Natural killer cell treated with Interleukin-12 subunit alpha and Interleukin-12 subunit beta and Interleukin-15 and Interleukin-18, amount 100 ng/mL, for 72 hours (primary cell): Measurements from ENCODE around the gene CASKIN1. TPM values are rescaled to one million over a fixed set of nuclear protein-coding genes. Genes with fewer than 3 reads are reported as not detected.

Experiments
- ATAC-seq, 2 donors: fragments of 150-1000 bp; cut with Tn5 transposase in 1 of 2; sonication (Bioruptor Pico), chemical (Tn5 transposase) in 1 of 2; 2 replicates each; pipeline ENCODE4 v1.10.0; 2021
- DNase-seq: peaks from one replicate; pipeline ENCODE4 v3.0.0; 2022; ENCODE audit warnings: low spot score
- H3K27ac Mint-ChIP-seq, 2 donors: 1 replicate in 1 of 2; 2 replicates in 1 of 2; pipeline ENCODE4 v1.8.0; 2022; ENCODE audit warnings: mixed read lengths in 2 of 2, mild to moderate bottlenecking in 1 of 2, moderate library complexity in 1 of 2
- H3K27me3 Mint-ChIP-seq, 2 donors: 1 replicate in 1 of 2; 2 replicates in 1 of 2; pipeline ENCODE4 v1.8.0; 2022; ENCODE audit warnings: mixed read lengths in 2 of 2
- H3K36me3 Mint-ChIP-seq: one replicate; pipeline ENCODE4 v1.8.0; 2022; ENCODE audit warnings: mixed read lengths
- H3K4me1 Mint-ChIP-seq, 2 donors: 1 replicate in 1 of 2; 2 replicates in 1 of 2; pipeline ENCODE4 v1.8.0; 2022; ENCODE audit warnings: low read depth in 2 of 2, mixed read lengths in 2 of 2, mild to moderate bottlenecking in 1 of 2
- H3K4me3 Mint-ChIP-seq: one replicate; pipeline ENCODE4 v1.8.0; 2022; ENCODE audit warnings: mixed read lengths
- H3K9me3 Mint-ChIP-seq: 2 replicates; pipeline ENCODE4 v1.8.0; 2022; ENCODE audit warnings: mixed read lengths
- total RNA-seq, 2 donors: library from RNA; stranded (reverse); gene quantifications; one replicate each; pipeline ENCODE4 v1.2.3, GENCODE V29; 2022

Gene CASKIN1
- total RNA-seq, 2 donors from 2014 or later: 0.14 to 0.26 TPM

DNA sequence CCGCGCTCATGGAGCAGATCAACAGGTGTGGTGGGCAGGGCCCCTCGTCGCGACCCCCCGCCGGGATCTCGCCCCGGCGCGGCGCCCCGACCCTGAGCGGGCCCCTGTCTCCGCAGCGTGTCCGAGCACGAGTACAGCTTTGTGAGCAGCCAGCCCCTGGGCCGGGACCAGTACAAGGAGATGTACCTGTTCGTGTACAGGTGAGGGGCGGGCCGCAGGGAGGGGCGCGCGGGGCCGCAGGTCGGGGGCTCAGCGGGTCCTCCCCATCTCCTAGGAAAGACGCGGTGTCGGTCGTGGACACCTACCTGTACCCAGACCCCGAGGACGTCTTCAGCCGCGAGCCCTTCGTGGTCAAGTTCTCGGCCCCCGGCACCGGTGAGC lies 40.7 kb upstream of the CASKIN1 start:
- DNase-seq (no peak), ATAC-seq (no peak)
- H3K4me3 Mint-ChIP-seq: no peak overlapping the region
- H3K27me3 Mint-ChIP-seq: peaks cover 0 to 2% of the 10 kb centered on the region in 2 donors
- H3K9me3 Mint-ChIP-seq: no peaks in the 10 kb centered on the region
- no peaks in the 10 kb centered on the region for H3K36me3 Mint-ChIP-seq
- no peaks in the 10 kb centered on the region for H3K4me1 Mint-ChIP-seq
- no peak overlapping the region for H3K27ac Mint-ChIP-seq

DNA sequence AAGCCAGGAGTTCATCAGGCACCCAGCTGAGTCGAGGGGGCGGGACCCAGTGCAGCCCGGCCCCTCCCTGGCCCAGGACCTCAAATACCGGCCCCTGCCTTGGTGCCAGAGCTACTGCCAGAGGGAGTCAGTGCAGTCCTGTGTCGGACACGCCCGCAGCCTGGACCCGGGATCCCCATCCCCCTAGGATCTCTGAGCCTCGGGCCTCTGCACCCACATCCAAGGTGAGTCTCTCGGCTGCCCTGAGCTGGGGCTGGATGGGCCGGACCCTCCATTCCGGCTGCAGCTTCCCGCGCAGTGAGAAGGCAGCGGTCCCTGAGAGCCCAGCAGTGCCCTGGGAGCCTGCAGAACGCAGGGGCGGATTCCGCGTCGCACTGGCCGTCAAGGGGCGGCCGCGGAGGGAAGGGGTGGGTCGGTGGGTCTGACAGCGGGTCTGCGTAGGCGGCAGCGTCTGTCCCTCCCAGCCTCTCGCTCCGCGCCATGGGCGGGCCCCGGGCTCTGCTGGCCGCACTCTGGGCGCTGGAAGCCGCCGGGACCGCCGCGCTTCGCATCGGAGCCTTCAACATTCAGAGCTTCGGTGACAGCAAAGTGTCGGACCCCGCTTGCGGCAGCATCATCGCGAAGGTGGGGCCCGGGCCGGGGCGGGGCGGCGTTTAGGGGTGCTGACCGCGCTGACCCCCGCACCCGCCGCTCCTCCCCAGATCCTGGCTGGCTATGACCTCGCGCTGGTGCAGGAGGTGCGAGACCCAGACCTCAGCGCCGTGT lies 40.1 kb upstream of the CASKIN1 start, which contains the start of gene DNASE1L2:
TSS of gene DNASE1L2 (plus strand) at position 108 of the 765 bp plus-strand sequence. CDS start at position 481, 373 bp downstream.
- DNase-seq (no peak), ATAC-seq (no peak)
- Mint-ChIP-seq H3K9me3 (no peaks in the 10 kb centered on the region), H3K27ac (no peak within 1 kb of the TSS), H3K36me3 (no peaks in the 10 kb centered on the region), H3K4me1 (no peaks in the 10 kb centered on the region), H3K27me3 (peaks cover 0 to 2% of the 10 kb centered on the region in 2 donors), H3K4me3 (no peak within 1 kb of the TSS)

DNA sequence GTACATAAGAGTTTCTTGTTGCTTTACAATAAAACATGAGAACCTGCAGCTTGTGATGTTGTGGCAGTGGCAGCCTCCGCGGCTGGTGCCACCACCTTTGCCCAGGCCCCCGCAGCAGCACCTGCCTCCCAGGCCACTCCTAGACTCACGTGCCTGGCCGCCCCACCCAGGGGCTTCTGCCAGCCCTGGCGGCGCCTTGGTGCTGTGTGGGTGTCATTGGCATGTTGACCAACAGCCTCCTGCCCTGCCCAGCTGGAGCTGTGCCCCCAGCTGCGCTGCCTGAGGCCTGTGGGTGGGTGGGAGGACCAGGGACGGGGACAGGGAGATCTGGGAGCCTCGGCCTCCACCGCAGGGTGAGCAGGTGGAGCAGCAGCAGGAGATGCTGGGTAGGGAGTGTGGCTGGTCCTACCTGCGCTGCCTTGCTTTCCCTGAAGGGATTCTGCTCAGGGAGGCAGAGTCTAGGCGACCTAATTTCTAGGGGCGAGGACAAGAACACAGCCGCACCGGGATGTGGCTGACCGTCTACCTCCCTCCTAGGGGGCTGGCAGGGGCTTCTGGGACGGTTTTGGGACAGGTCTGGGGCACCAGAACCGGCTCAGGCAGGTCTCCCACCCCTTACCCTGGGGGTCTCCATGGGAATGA lies 39.4 kb upstream of the CASKIN1 start:
- Mint-ChIP-seq H3K36me3 (no peaks in the 10 kb centered on the region), H3K27me3 (peaks cover 0 to 2% of the 10 kb centered on the region in 2 donors), H3K27ac (no peak overlapping the region), H3K4me1 (no peaks in the 10 kb centered on the region), H3K9me3 (no peaks in the 10 kb centered on the region), H3K4me3 (no peak overlapping the region)
- ATAC-seq (no peak), DNase-seq (no peak)

DNA sequence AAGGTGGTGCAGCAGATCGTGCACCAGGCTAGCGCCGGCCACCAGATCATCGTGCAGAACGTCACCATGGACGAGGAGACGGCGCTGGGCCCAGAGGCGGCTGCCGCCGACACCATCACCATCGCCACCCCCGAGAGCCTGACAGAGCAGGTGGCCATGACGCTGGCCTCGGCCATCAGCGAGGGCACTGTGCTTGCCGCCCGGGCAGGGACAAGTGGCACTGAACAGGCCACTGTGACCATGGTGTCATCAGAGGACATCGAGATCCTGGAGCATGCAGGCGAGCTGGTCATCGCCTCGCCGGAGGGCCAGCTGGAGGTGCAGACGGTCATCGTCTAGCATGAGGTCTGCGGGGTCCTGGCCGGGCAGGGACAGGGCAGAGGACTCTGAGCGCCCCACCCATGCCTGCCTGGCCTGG lies 38.8 kb upstream of the CASKIN1 start:
- Mint-ChIP-seq H3K36me3 (no peaks in the 10 kb centered on the region), H3K4me1 (no peaks in the 10 kb centered on the region), H3K27ac (no peak overlapping the region), H3K9me3 (no peaks in the 10 kb centered on the region), H3K27me3 (peaks cover 0 to 2% of the 10 kb centered on the region in 2 donors), H3K4me3 (no peak overlapping the region)
- ATAC-seq (no peak), DNase-seq (no peak)

DNA sequence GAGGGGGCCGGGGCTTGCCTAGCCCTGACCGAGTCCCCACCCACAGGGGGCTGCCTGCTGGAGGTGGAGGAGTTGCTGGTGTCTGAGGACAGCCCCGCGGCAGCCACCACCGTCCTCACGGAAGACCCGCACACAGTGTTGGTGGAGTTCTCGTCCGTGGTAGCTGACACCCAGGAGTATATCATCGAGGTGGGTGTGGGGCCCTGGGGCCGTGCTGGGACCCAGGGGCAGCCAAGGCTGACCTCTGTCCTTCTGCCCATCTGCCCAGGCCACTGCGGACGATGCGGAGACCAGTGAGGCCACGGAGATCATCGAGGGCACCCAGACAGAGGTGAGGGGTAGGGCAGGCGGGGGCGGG lies 38.4 kb upstream of the CASKIN1 start:
- Mint-ChIP-seq H3K36me3 (no peaks in the 10 kb centered on the region), H3K9me3 (no peaks in the 10 kb centered on the region), H3K4me3 (no peak overlapping the region), H3K27ac (no peak overlapping the region), H3K4me1 (no peaks in the 10 kb centered on the region), H3K27me3 (peaks cover 0 to 2% of the 10 kb centered on the region in 2 donors)
- ATAC-seq: no peak
- DNase-seq: no peak

DNA sequence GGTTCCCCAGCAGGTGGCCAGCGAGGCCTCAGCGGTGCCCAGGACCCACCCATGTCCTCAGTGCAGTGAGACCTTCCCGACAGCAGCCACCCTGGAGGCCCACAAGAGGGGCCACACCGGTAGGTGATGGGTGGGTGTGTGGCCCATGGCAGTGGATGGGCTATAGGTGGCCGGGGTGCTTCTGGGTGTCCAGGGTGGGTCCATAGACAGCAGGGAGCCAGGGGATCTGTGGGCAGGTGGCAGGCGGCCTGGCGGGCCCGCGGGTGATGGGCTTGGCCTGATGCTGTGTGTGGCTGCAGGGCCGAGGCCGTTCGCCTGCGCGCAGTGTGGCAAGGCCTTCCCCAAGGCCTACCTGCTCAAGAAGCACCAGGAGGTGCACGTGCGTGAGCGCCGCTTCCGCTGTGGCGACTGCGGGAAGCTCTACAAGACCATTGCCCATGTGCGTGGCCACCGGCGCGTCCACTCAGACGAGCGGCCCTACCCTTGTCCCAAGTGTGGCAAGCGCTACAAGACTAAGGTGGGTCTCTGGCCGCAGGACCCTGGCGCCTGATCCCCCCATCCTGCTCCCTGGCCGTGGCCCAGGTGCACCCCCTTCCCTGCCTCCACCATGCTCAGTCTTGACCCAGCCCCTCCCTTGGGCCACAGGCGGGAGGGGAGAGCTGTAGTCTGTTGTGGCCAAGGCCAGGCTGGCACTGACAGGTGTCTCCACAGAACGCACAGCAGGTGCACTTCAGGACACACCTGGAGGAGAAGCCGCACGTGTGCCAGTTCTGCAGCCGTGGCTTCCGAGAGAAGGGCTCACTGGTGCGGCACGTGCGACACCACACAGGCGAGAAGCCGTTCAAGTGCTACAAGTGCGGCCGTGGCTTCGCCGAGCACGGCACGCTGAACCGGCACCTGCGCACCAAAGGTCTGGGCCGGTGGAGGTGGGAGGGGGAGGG lies 37.7 kb upstream of the CASKIN1 start:
- Mint-ChIP-seq H3K4me3 (no peak overlapping the region), H3K9me3 (no peaks in the 10 kb centered on the region), H3K4me1 (no peaks in the 10 kb centered on the region), H3K36me3 (no peaks in the 10 kb centered on the region), H3K27me3 (peaks cover 0 to 2% of the 10 kb centered on the region in 2 donors), H3K27ac (no peak overlapping the region)
- DNase-seq: no peak
- ATAC-seq: no peak

DNA sequence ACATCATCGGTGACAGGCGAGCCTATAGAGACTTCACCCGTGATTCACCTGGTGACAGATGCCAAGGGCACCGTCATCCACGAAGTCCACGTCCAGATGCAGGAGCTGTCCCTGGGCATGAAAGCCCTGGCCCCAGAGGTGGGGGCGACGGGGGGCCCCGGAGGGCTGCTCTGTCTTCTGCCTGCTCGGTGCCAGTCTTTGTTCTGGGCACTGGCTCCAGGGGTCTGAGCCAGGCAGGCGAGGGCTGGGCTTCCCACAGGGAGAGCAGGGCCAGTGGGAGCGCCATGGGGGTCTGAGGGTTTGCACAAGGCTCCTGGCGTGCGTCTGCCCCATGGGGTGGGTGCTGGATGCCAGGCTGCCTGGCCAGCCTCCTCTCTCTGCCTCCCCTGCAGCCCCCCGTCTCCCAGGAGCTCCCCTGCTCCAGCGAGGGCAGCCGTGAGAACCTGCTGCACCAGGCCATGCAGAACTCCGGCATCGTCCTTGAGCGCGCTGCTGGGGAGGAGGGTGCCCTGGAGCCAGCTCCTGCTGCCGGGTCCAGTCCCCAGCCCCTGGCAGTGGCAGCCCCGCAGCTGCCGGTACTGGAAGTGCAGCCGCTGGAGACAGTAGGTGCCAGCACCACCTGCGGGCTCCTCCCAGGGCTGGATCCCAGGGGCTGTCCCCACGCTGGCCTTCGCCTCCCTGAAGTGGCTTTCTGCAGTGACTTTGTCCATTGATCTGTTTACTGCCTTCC lies 36.8 kb upstream of the CASKIN1 start:
- Mint-ChIP-seq H3K4me1 (no peaks in the 10 kb centered on the region), H3K9me3 (no peaks in the 10 kb centered on the region), H3K4me3 (no peak overlapping the region), H3K36me3 (no peaks in the 10 kb centered on the region), H3K27me3 (peaks cover 0 to 2% of the 10 kb centered on the region in 2 donors), H3K27ac (no peak overlapping the region)
- ATAC-seq: no peak
- no peak for DNase-seq

DNA sequence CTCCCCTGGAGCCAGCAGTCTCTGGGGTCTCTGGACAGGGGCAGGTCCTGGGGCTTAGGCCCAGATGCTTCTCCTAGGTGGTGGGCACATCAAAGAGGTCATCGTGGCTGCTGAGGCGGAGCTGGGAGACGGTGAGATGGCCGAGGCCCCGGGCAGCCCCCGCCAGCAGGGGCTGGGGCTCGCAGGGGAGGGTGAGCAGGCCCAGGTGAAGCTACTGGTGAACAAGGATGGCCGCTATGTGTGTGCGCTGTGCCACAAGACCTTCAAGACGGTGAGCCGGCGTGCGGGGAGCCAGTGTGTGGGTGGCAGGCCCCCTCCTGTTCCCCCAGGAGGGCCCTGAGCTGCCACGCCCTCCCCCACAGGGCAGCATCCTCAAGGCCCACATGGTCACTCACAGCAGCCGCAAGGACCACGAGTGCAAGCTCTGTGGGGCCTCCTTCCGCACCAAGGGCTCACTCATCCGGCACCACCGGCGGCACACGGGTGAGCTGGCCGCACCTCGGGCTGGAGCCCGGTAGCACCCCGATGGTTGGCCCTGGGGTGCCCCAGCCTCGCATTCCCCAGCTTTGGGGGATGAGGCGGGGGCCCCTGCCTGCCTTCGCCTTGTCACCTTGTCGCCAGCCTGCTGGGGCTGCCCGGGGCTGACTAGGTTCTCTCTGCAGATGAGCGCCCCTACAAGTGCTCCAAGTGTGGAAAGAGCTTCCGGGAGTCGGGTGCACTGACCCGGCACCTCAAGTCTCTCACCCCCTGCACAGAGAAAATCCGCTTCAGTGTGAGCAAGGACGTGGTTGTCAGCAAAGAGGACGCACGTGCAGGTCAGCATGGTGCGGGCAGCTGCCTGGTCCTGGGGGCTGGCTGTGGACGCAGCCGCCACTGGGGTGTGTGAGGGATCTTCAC lies 35.9 kb upstream of the CASKIN1 start:
- no peak for ATAC-seq
- Mint-ChIP-seq H3K4me3 (no peak overlapping the region), H3K27me3 (peaks cover 0 to 2% of the 10 kb centered on the region in 2 donors), H3K27ac (no peak overlapping the region), H3K36me3 (no peaks in the 10 kb centered on the region), H3K9me3 (no peaks in the 10 kb centered on the region), H3K4me1 (no peaks in the 10 kb centered on the region)
- DNase-seq: no peak

DNA sequence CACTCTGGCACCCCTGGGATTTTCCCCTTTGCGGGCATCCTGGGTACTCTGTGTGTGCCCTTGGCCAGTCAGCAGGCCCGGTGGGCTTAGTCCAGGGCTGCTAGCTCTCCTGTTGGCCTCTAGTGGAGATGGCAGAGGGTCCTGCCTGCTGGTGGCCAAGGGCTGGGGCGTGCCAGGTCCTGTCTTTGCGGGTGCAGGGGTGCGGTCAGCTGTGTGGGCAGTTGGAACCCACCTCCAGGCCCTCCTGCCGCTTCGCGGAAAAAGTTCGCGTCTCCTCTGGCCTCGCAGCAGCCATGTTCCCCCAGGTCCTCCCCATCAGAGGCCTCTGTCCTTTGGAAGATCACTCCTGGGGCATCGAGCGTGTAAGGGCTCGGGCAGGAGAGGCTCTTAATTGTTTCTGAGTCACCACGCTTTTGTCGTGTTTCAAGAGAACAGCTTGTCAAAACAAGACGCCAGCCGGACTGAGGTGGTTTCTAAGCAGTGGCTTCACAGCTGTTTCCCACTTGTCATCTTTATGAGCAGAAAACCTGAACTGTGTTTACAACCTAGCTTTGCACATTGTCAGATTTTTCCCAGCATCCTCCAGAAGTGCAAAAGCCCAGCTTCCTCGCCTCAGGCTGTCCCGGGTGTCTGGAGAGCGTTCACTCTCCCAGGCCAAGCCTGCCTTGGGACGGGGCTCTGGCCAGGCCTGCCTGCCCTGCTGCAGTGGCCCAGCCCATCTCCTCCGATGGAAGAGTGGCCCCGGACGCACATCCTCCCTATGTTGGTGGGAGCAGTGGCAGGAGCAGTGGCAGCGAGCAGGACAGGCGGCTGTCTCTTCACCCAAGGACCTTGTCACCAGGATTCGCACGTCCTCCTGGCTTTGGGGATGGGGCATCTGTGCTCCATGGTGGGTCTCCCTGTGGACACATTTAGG lies 34.9 kb upstream of the CASKIN1 start:
- no peaks in the 10 kb centered on the region for H3K36me3 Mint-ChIP-seq
- DNase-seq (no peak), ATAC-seq (no peak)
- no peak overlapping the region for H3K4me3 Mint-ChIP-seq
- no peak overlapping the region for H3K27ac Mint-ChIP-seq
- peaks cover under 1 to 4% of the 10 kb centered on the region in 2 donors for H3K4me1 Mint-ChIP-seq
- peaks cover 0 to 2% of the 10 kb centered on the region in 2 donors for H3K27me3 Mint-ChIP-seq
- H3K9me3 Mint-ChIP-seq: no peaks in the 10 kb centered on the region

DNA sequence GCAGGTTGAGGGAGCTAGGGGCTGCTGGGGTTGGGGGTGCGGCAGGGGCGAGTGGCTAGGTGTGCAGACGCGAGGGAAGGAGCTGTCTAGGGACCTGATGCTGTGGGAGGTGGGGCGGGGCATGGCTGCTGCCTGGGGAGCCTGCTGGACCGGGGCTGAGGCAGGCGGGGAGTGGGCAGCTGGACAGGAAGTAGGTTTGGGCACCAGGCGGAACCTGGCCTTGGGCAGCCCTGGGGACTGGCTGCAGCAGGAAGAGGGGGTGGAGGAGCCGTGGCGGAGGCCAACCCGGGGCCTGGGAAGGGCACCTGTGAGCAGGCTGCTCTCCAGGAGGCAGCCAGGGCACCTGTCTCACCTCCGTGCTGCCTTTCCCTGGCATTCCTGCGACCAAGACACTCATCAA lies 34.0 kb upstream of the CASKIN1 start:
- DNase-seq (no peak), ATAC-seq (no peak)
- Mint-ChIP-seq H3K4me1 (peaks cover 5 to 8% of the 10 kb centered on the region in 2 donors), H3K4me3 (no peak overlapping the region), H3K9me3 (no peaks in the 10 kb centered on the region), H3K27me3 (peaks cover 0 to 1% of the 10 kb centered on the region in 2 donors), H3K27ac (no peak overlapping the region), H3K36me3 (no peaks in the 10 kb centered on the region)

DNA sequence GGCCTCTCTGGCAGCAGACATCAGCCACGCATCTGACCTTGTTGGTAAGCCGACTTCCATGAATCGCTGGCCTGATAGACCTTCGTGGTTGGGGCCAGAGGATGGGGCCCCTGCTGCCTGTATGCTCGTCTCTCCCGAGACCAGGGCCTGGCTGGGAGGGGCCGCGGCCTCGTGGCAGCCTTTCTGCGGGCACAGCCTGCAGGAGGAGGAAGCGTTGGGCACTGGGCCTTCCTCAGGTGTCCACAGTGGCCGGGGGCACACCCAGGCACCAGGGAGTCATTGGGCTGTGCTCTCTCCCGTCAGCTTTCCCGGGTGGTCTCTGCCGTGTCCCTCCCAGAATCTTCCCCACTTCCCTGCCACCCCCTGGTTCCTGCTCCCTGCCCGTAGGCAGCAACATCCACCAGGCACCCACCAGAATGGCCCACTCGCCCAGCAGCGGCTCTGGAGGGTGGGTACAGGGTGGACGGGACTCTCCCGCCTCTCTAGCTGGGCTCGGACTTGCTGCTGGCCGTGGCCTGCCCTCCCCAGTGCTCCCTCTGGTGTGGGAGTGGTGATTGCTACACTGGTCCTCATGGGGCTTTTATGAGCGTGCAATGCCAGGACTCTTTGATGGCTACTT lies 33.3 kb upstream of the CASKIN1 start:
- Mint-ChIP-seq H3K27ac (no peak overlapping the region), H3K36me3 (no peaks in the 10 kb centered on the region), H3K27me3 (no peaks in the 10 kb centered on the region), H3K9me3 (no peaks in the 10 kb centered on the region), H3K4me1 (peaks cover 5 to 11% of the 10 kb centered on the region in 2 donors), H3K4me3 (no peak overlapping the region)
- DNase-seq (no peak), ATAC-seq (no peak)
